Left forelimb (tissue), 1 donor: ENCODE results near the gene AP2M1.
"Not testable (repeated sequence)": the region's sequence is repeated elsewhere in the genome, so short reads cannot be mapped to it uniquely, and the experiment has no call there.

Experiments used
- DNase-seq: peaks from one replicate; pipeline ENCODE4 v3.0.0-alpha.2; 2018; ENCODE audit warnings: low spot score

AP2M1 gene

GRCh38 chr3:184174646-184175492 lies at the start of gene AP2M1:
Gene AP2M1, plus strand, starts transcription at chr3:184174855. Its CDS starts 2,139 bp downstream, at chr3:184176994.
- peak; percentile 99 for DNase-seq

GRCh38 chr3:184126006-184126405 lies 48.6 kb upstream of the AP2M1 start:
- no peak for DNase-seq

DNA sequence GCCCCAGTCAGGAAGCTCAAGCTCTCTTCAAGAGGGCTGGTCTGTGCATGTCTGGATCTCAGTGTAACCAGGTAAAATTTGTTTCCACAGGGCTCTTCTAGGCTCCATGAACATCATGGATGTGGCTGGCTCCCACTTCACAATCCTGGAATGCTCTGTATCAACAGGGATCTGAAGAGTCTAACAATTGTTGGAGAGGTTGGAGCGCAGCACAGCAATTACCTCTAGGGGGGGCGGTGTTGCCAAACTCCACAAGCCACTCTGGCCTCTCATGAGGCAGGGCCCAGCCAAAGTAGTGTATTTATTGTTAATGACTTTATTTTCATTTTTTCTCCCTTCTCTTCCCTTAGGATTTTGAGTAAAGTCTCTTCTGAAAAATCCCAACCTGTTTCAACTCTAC lies 45.6 kb upstream of the AP2M1 start:
- no peak for DNase-seq

- no peak for DNase-seq
These were observed 41.7 kb upstream of the AP2M1 start for GRCh38 chr3:184132945-184133344.

- peak; percentile 87 for DNase-seq
These were observed 40.6 kb upstream of the AP2M1 start for GRCh38 chr3:184133840-184134745.

GRCh38 chr3:184134746-184135148 lies 39.9 kb upstream of the AP2M1 start:
- no peak for DNase-seq

DNA sequence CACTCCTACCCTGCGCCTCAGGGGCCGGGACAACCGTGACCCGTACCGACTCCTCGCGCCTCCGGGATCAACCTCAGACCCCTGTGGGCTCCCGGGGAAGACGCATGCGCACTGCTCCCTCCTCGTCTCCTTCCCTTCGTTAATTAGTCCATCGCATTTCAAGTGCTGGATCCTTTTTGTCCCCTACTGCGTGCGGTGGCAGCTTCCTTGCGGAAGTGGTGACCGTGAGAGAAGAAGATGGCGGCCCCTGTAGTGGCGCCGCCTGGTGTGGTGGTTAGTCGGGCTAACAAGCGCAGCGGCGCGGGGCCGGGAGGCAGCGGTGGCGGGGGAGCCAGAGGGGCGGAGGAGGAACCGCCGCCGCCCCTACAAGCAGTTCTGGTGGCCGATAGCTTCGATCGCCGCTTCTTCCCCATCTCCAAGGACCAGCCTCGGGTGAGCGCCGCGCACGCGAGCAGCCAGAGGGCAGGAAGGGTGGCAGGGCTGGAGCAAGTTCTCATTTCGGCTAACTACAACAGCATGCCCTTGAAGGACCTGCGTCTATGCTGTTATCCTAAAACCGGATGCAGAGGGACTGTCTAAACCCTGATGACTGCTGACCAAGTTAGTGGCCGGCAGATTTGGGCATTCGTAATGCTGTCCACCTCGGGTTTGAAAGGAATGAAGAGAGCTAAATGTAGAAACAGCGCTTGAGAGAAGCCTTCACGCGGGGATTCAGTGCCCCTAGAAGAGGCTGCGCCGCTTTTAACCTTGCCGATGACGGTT lies 39.3 kb upstream of the AP2M1 start, which contains the start of gene EIF2B5:
Gene EIF2B5 (plus strand): TSS at position 210 of the 762 bp plus-strand sequence. CDS start 28 bp downstream, at position 238.
- DNase-seq, result peak; percentile 94

DNA sequence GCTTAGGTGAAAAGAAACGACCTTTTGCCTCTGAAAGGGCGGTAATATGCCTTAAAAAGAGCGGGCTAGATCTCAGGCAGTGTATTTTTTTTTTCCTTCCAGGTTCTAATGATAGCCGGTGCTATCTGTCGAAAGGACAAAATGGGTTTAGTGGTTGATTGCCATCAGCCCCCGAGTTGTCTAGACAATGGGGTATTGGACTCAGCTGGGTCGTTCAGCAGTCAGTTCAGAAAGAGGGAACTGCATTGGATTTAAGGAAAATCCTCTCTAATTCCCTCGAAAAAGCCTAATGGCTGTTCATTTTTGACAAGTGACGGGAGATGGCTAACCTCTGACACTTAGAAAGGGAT lies 38.8 kb upstream of the AP2M1 start:
- no peak for DNase-seq

- no peak for DNase-seq
These were observed 34.2 kb upstream of the AP2M1 start for GRCh38 chr3:184140436-184140835.

- DNase-seq, result no peak
These were observed 32.5 kb upstream of the AP2M1 start for GRCh38 chr3:184142199-184142598.

DNA sequence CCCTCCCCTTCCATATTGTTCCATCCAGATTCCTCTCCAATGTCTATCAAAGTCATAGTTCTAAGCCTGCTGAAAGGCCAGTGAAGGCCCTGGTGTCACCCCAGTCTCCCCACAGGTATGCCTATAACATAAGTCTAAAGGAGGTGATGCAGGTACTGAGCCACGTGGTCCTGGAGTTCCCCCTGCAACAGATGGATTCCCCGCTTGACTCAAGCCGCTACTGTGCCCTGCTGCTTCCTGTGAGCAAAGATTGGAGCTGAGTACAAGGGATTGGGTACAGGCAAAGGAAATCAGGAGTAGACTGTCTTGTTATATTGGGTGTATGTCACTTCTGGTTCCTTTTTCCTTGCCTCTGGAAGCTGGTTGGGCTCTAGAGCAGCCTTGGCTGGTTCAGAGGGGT lies 31.3 kb upstream of the AP2M1 start:
- DNase-seq, result no peak

- no peak for DNase-seq
These were observed 30.1 kb upstream of the AP2M1 start for GRCh38 chr3:184144505-184144904.

- DNase-seq, result peak; percentile 68
These were observed 29.5 kb upstream of the AP2M1 start for GRCh38 chr3:184145111-184145524.

DNA sequence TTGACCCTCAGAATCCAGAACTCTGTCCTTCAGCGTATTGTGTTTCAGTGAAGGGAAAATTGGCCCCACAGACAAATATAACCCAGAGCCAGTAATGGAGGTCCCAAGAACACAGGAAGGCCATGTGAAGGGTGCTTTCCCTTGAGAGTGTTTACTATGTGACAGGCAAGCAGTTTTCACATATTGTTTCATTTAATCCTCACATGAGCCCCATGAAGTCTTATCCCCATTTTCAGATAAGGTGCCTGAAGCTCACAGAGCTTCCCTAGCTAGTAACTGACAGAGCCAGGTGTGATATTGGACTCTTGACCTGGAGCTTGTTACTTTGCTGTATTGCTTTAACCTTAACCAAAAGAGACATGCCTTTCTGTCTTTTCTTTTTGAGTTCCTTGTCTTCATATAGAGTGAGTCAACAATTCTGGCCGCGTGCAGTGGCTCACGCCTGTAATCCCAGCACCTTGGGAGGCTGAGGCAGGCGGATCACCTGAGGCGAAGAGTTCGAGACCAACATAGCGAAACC lies 28.8 kb upstream of the AP2M1 start:
- no peak for DNase-seq

- no peak for DNase-seq
These were observed 26.6 kb upstream of the AP2M1 start for GRCh38 chr3:184148076-184148475.

DNA sequence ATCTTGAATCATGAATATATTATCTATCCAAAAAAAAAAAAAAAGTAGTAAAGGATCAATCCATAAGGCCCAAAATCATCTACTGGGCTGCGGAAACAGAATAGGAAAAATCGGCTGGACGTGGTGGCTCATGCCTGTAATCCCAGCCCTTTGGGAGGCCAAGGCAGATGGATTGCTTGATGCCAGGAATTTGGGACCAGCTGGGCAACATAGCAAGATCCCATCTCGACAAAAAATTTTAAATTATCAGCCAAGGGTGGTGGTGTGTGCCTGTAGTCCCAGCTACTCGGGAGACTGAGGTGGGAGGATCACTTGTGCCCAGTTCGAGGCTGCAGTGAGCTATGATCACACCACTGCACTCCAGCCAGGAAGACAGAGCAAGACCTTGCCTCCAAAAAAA lies 25.5 kb upstream of the AP2M1 start:
- no peak for DNase-seq

DNA sequence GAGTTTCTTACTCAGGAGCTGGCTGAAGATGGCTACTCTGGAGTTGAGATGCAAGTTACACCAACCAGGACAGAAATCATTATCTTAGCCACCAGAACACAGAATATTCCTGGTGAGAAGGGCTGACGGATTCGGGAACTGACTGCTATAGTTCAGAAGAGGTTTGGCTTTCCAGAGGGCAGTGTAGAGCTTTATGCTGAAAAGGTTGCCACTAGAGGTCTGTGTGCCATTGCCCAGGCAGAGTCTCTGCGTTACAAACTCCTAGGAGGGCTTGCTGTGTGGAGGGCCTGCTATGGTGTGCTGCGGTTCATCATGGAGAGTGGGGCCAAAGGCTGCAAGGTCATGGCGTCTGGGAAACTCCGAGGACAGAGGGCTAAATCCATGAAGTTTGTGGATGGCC lies 24.9 kb upstream of the AP2M1 start:
- not testable (repeated sequence) for DNase-seq

DNA sequence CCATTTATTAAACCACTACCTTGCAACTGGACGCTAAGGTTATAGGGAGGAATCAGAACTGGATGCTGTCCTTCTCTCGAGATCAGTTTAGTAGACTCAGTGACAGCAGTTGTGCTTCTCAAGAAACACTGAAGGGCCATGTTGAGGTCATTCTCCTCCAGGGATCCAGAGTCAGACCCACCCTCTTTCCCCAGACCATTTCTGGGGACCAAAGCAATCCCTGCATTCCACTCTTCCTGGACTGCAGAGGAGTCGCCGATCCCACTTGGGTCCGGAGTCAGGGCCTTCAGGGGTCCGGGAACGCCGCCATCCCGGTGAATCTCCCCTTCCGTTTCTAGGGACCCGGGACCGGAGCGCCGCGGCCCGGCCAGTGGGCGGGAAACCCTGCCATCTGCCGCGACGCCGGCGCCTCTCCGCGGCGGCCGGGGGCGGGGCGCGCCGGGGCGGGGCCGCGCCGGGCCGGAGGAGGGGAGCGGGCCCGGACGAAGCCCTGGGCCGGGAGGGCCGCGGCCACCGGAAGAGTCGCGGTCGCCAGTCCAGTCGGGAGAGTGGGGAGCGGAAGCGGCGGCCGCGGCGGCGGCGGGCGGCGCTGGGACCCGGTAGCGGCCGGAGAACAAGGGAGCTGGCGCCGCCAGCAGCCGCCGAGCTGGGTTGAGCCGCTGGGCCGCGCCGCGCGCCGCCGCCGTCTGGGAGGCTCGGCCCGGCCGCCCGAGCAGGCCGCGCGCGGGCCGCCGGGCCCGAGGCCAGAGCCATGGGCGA lies 19.6 kb upstream of the AP2M1 start, which contains the start of gene DVL3:
Gene DVL3 (plus strand): TSS at position 493 of the 759 bp plus-strand sequence. CDS start 259 bp downstream, at position 752.
- peak; percentile 81 for DNase-seq

- DNase-seq, result no peak
These were observed 18.8 kb upstream of the AP2M1 start for GRCh38 chr3:184155644-184156521.

DNA sequence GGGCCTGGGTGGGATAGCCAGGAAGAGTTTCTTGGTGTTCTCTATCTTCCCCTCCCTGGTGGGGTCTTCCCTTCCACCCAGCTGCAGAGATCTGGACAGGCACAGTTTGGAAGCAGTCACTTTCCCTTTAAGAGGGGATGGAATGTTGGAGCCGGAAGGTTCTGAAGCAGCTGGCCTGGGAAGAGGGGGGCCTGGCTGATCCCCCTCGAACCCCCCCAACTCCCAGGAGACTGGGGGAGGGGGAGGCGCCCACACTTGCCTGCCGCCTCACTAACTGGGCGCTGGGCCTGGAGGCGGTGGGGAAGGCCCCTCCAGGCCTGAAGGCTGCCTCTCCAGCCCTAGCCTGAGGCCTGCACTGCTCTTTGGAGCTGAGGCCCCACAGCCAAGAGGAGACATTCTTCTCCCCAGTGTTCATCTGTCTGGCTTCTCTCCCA lies 18.1 kb upstream of the AP2M1 start:
- peak; percentile 81 for DNase-seq
